Measurements from ENCODE around the gene GNB5. TPM values are rescaled to one million over a fixed set of nuclear protein-coding genes. Genes with fewer than 3 reads are reported as not detected.

Gene GNB5
- total and polyA plus RNA-seq, 2 of the 13 experiments (the other 11 are each of a cell fraction or from before 2014, with no cell fraction given) = 13.7 to 14.4 TPM

- peak; percentile 57 for DNase-seq (ENCODE audit: low spot score)
- ChIA-PET CTCF (ENCODE audit: low intra/inter-chr PET ratio, low total read pairs) (no interaction called here), POLR2A (interaction anchor here (0.6 to 2.4 kb wide), 13 partner anchors 9 to 554 kb away, joined by 3 to 10 read pairs (median 4); partner anchors contain the start of gene LEO1)
- Histone ChIP-seq H4K20me1 (ENCODE audit: insufficient read depth, low read length) (no peaks in the 10 kb centered on the region), H3K9me3 (ENCODE audit: low read length) (no peaks in the 10 kb centered on the region), H3K27me3 (ENCODE audit: control insufficient read depth in 1 of 2, insufficient read depth in 2 of 2, low read length in 2 of 2) (0 out of 5 replicates have a peak, but pooled peaks cover 0 to 4% of the 10 kb centered on the region in 2 experiments), H3K36me3 (replicated peaks in 1 of 2; ENCODE audit: control insufficient read depth in 1 of 2, insufficient read depth in 2 of 2, low read length in 2 of 2) (no peaks in the 10 kb centered on the region), H3K27ac (ENCODE audit: extremely low read length, insufficient read depth, low read length) (no peak overlapping the region), H3K79me2 (ENCODE audit: insufficient read depth, low read length) (no peaks in the 10 kb centered on the region), H3K4me3 (replicated peaks in 1 of 3; ENCODE audit: insufficient read depth in 1 of 3, low read depth in 2 of 3, low read length in 3 of 3) (peak overlapping the region; percentile 66 to 80 (median 76)), H3K4me1 (ENCODE audit: insufficient read depth, low read length) (peaks cover 54% of the 10 kb centered on the region), H3K4me2 (ENCODE audit: low read depth, low read length) (peak overlapping the region; percentile 78), H2AFZ (ENCODE audit: low read length) (peak overlapping the region; percentile 76), H3K9ac (ENCODE audit: insufficient read depth, low read depth, low read length) (peak overlapping the region; percentile 68)
- in situ Hi-C loops (cut with HindIII; ENCODE audit: extremely low pct_ligation_motif_present, low pct_unique_long_range_greater_than_20kb) = no loop called here
- no TSS peak for BruUV-seq (replicated peaks)
- 1% methylated on average over 32 of the region's 105 CpGs for WGBS (ENCODE audit: low lambda C conversion rate)
- no peak for FAIRE-seq
- intact Hi-C loops (cut with micrococcal nuclease; ENCODE audit: unreplicated experiment) = loop anchor here (10.0 kb wide), 1 partner anchor 555 kb away; no protein-coding TSS in a partner anchor
- ATAC-seq = peak; percentile 85
- TF ChIP-seq HDAC1 (CRISPR knock-in tag; IDR thresholded peaks at IDR 0.05) = peak; percentile 62; the same call in 1 of the 2 replicates
- TF ChIP-seq HINFP (CRISPR knock-in tag; IDR thresholded peaks at IDR 0.05; ENCODE audit: low read depth) = peak; percentile 73; the same call in 1 of the 2 replicates
- TF ChIP-seq FIP1L1 (IDR thresholded peaks at IDR 0.05; ENCODE audit: borderline replicate concordance, insufficient read depth, low read depth, low read length) = no peak
- 0 out of 2 replicates have a peak, but pooled peaks have one; percentile 12 for TF ChIP-seq FOXM1 (CRISPR knock-in tag; IDR thresholded peaks at IDR 0.05)
- TF ChIP-seq ZNF607 (CRISPR knock-in tag; IDR thresholded peaks at IDR 0.05; ENCODE audit: borderline replicate concordance) = no peak
- TF ChIP-seq NPAS2 (CRISPR knock-in tag; IDR thresholded peaks at IDR 0.05; ENCODE audit: borderline replicate concordance) = no peak
- no peak for TF ChIP-seq CHCHD3 (CRISPR knock-in tag; IDR thresholded peaks at IDR 0.05)
- TF ChIP-seq ZEB1 (IDR thresholded peaks at IDR 0.05; ENCODE audit: insufficient replicate concordance, low read depth) = peak; percentile 44
- TF ChIP-seq ZIK1 (CRISPR knock-in tag; IDR thresholded peaks at IDR 0.05; ENCODE audit: borderline replicate concordance, low read depth) = peak; percentile 55; the same call in 1 of the 2 replicates
- 0 out of 2 replicates have a peak, but pooled peaks have one; percentile 40 for TF ChIP-seq MAZ (IDR thresholded peaks at IDR 0.05; ENCODE audit: borderline replicate concordance, low read depth, low read length)
- peak; percentile 84 for TF ChIP-seq MAZ (CRISPR knock-in tag; IDR thresholded peaks at IDR 0.05; ENCODE audit: low read depth)
- TF ChIP-seq, protein P1, sequence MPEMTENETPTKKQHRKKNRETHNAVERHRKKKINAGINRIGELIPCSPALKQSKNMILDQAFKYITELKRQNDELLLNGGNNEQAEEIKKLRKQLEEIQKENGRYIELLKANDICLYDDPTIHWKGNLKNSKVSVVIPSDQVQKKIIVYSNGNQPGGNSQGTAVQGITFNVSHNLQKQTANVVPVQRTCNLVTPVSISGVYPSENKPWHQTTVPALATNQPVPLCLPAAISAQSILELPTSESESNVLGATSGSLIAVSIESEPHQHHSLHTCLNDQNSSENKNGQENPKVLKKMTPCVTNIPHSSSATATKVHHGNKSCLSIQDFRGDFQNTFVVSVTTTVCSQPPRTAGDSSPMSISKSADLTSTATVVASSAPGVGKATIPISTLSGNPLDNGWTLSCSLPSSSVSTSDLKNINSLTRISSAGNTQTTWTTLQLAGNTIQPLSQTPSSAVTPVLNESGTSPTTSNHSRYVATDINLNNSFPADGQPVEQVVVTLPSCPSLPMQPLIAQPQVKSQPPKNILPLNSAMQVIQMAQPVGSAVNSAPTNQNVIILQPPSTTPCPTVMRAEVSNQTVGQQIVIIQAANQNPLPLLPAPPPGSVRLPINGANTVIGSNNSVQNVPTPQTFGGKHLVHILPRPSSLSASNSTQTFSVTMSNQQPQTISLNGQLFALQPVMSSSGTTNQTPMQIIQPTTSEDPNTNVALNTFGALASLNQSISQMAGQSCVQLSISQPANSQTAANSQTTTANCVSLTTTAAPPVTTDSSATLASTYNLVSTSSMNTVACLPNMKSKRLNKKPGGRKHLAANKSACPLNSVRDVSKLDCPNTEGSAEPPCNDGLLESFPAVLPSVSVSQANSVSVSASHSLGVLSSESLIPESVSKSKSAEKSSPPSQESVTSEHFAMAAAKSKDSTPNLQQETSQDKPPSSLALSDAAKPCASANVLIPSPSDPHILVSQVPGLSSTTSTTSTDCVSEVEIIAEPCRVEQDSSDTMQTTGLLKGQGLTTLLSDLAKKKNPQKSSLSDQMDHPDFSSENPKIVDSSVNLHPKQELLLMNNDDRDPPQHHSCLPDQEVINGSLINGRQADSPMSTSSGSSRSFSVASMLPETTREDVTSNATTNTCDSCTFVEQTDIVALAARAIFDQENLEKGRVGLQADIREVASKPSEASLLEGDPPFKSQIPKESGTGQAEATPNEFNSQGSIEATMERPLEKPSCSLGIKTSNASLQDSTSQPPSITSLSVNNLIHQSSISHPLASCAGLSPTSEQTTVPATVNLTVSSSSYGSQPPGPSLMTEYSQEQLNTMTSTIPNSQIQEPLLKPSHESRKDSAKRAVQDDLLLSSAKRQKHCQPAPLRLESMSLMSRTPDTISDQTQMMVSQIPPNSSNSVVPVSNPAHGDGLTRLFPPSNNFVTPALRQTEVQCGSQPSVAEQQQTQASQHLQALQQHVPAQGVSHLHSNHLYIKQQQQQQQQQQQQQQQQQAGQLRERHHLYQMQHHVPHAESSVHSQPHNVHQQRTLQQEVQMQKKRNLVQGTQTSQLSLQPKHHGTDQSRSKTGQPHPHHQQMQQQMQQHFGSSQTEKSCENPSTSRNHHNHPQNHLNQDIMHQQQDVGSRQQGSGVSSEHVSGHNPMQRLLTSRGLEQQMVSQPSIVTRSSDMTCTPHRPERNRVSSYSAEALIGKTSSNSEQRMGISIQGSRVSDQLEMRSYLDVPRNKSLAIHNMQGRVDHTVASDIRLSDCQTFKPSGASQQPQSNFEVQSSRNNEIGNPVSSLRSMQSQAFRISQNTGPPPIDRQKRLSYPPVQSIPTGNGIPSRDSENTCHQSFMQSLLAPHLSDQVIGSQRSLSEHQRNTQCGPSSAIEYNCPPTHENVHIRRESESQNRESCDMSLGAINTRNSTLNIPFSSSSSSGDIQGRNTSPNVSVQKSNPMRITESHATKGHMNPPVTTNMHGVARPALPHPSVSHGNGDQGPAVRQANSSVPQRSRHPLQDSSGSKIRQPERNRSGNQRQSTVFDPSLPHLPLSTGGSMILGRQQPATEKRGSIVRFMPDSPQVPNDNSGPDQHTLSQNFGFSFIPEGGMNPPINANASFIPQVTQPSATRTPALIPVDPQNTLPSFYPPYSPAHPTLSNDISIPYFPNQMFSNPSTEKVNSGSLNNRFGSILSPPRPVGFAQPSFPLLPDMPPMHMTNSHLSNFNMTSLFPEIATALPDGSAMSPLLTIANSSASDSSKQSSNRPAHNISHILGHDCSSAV (CRISPR knock-in tag; IDR thresholded peaks at IDR 0.05; ENCODE audit: borderline replicate concordance) = 0 out of 2 replicates have a peak, but pooled peaks have one; percentile 34
Measured at GRCh38 chr15:52179278-52180195, 11.7 kb downstream of the GNB5 start.

All from HepG2 (cell line).